PC-3 (cell line): ENCODE results near the gene MRC1. TPM values are rescaled to one million over a fixed set of nuclear protein-coding genes. Genes with fewer than 3 reads are reported as not detected.

Source experiments
- ATAC-seq: fragments of 200-7000 bp; cut with Tn5 transposase; 2 replicates; pipeline ENCODE4 v1.9.1; 2020; ENCODE audit warnings: mild to moderate bottlenecking, moderate library complexity
- BruUV-seq: library from RNA; stranded (reverse); fragments of 400-500 nt; replicated peaks from 2 replicates; lab custom pipeline; 2021; lab: Mats Ljungman, UMichigan
- CTCF ChIA-PET: fragments of 300-600 bp; sonication (Branson Sonifier 250); formaldehyde crosslinking; loops from one replicate; lab custom pipeline; 2022; ENCODE audit warnings: antibody characterized with exemption; lab: Charles Lee
- POLR2A ChIA-PET: fragments of 300-600 bp; sonication (Branson Sonifier 250); formaldehyde crosslinking; loops from one replicate; lab custom pipeline; 2022; ENCODE audit warnings: antibody characterized with exemption; ENCODE audit not compliant: unreplicated experiment; lab: Charles Lee
- DNase-seq: peaks from one replicate; pipeline ENCODE4 v3.0.0-alpha.2; 2015
- H2AFZ ChIP-seq: fragments of 300-600 bp; sonication (generic); 2 replicates; pipeline ENCODE4 v1.6.0; 2016; ENCODE audit warnings: antibody characterized with exemption, low read length
- H3F3A ChIP-seq: fragments of 300-600 bp; sonication (generic); one replicate; pipeline ENCODE4 v1.6.0; 2017; ENCODE audit warnings: antibody characterized with exemption, low read length, control low read depth, mild to moderate bottlenecking; ENCODE audit not compliant: unreplicated experiment
- H3K27ac ChIP-seq: fragments of 300-600 bp; sonication (generic); 2 replicates; pipeline ENCODE4 v1.5.1; 2016; ENCODE audit warnings: mild to moderate bottlenecking, low read length
- H3K27me3 ChIP-seq: fragments of 300-600 bp; sonication (generic); 2 replicates; pipeline ENCODE4 v1.6.1; 2016; ENCODE audit warnings: low read length, mixed read lengths
- H3K36me3 ChIP-seq: fragments of 300-600 bp; sonication (generic); 2 replicates; pipeline ENCODE4 v1.6.1; 2016; ENCODE audit warnings: low read depth, mixed run types, low read length, mixed read lengths
- H3K4me1 ChIP-seq: fragments of 300-600 bp; sonication (generic); 2 replicates; pipeline ENCODE4 v1.5.1; 2016; ENCODE audit warnings: low read length; ENCODE audit not compliant: insufficient read depth
- H3K4me2 ChIP-seq: fragments of 300-600 bp; sonication (generic); 2 replicates; pipeline ENCODE4 v1.6.0; 2016; ENCODE audit warnings: low read length
- H3K4me3 ChIP-seq: fragments of 300-600 bp; sonication (generic); 2 replicates; pipeline ENCODE4 v1.5.1; 2016; ENCODE audit warnings: mild to moderate bottlenecking, low read length, mixed read lengths
- H3K79me2 ChIP-seq: fragments of 300-600 bp; sonication (generic); 2 replicates; pipeline ENCODE4 v1.6.1; 2017; ENCODE audit warnings: low read length, mixed read lengths
- H3K9ac ChIP-seq: fragments of 300-600 bp; sonication (generic); 2 replicates; pipeline ENCODE4 v1.6.0; 2016; ENCODE audit warnings: mild to moderate bottlenecking, low read length
- H3K9me2 ChIP-seq: fragments of 300-600 bp; sonication (generic); replicated peaks from 2 replicates; pipeline ENCODE4 v1.6.1; 2016; ENCODE audit warnings: mixed run types, low read length, mixed read lengths
- H3K9me3 ChIP-seq: fragments of 300-600 bp; sonication (generic); 2 replicates; pipeline ENCODE4 v1.6.1; 2016; ENCODE audit warnings: low read length, mixed read lengths
- H4K20me1 ChIP-seq: fragments of 300-600 bp; sonication (generic); 2 replicates; pipeline ENCODE4 v1.6.1; 2016; ENCODE audit warnings: low read length, mixed read lengths
- EZH2 ChIP-seq: fragments of 300-600 bp; sonication (generic); IDR thresholded peaks from one replicate; pipeline ENCODE4 v1.6.1; 2017; ENCODE audit warnings: antibody characterized with exemption, mild to moderate bottlenecking, low read length; ENCODE audit not compliant: unreplicated experiment
- EZH2phosphoT487 ChIP-seq: fragments of 300-600 bp; sonication (generic); IDR thresholded peaks from 2 replicates; pipeline ENCODE4 v1.6.1; 2018; ENCODE audit warnings: mild to moderate bottlenecking, antibody characterized with exemption, low read length, borderline replicate concordance
- intact Hi-C: fragments of 100-400 bp; cut with micrococcal nuclease; formaldehyde crosslinking; loops from 2 replicates; pipeline ENCODE4 v1.9.0; 2023
- total RNA-seq: library from RNA; depleted of rRNA; stranded (reverse); fragments of >200 nt; gene quantifications from 2 replicates; pipeline ENCODE4 v1.2.3, GENCODE V29; 2014
- TF ChIP-seq, protein P1 (sequence below): fragments of 300-600 bp; sonication (generic); conservative IDR thresholded peaks from 2 replicates; pipeline ENCODE4 v1.5.1; 2017; ENCODE audit warnings: antibody characterized with exemption, low read depth, mild to moderate bottlenecking, low read length

The MRC1 gene
- total RNA-seq, 1 experiment from 2014 or later = not detected

DNA sequence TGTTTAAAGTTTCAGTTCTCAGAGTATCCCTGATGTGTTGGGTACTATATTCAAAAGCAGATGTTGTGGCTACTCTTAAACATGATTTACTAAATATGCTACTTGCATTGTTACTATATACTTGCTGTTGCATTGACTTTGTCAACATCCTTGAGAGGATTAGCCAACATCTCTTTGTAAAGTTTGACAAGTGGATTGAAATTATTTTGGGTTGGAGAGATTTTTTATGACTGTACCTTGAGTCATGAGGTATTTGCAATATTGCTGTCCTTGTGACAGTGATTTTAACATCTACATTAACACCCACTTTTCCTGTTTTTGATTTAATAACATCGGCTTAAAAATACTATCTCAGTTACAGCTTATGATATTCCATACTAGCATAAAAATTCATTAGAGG is 31.9 kb downstream of the MRC1 start:
- TF ChIP-seq, protein P1, sequence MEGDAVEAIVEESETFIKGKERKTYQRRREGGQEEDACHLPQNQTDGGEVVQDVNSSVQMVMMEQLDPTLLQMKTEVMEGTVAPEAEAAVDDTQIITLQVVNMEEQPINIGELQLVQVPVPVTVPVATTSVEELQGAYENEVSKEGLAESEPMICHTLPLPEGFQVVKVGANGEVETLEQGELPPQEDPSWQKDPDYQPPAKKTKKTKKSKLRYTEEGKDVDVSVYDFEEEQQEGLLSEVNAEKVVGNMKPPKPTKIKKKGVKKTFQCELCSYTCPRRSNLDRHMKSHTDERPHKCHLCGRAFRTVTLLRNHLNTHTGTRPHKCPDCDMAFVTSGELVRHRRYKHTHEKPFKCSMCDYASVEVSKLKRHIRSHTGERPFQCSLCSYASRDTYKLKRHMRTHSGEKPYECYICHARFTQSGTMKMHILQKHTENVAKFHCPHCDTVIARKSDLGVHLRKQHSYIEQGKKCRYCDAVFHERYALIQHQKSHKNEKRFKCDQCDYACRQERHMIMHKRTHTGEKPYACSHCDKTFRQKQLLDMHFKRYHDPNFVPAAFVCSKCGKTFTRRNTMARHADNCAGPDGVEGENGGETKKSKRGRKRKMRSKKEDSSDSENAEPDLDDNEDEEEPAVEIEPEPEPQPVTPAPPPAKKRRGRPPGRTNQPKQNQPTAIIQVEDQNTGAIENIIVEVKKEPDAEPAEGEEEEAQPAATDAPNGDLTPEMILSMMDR = no peak
- TF ChIP-seq EZH2 = no peak
- TF ChIP-seq EZH2phosphoT487 = no peak
- Histone ChIP-seq H3K9me3 (no peaks in the 10 kb centered on the region), H3K36me3 (no peaks in the 10 kb centered on the region), H3K79me2 (no peaks in the 10 kb centered on the region), H3F3A (no peaks in the 10 kb centered on the region), H3K27me3 (no peaks in the 10 kb centered on the region), H3K4me3 (no peak overlapping the region), H3K9ac (no peak overlapping the region), H2AFZ (no peak overlapping the region), H3K27ac (no peak overlapping the region), H3K9me2 (no peaks in the 10 kb centered on the region), H3K4me2 (no peak overlapping the region), H3K4me1 (peaks cover 16% of the 10 kb centered on the region), H4K20me1 (no peaks in the 10 kb centered on the region)
- ATAC-seq (peak; percentile 38), DNase-seq (peak; percentile 51)
- ChIA-PET POLR2A (no interaction called here), CTCF (no interaction called here)
- BruUV-seq = no TSS peak
- intact Hi-C loops = no loop called here

DNA sequence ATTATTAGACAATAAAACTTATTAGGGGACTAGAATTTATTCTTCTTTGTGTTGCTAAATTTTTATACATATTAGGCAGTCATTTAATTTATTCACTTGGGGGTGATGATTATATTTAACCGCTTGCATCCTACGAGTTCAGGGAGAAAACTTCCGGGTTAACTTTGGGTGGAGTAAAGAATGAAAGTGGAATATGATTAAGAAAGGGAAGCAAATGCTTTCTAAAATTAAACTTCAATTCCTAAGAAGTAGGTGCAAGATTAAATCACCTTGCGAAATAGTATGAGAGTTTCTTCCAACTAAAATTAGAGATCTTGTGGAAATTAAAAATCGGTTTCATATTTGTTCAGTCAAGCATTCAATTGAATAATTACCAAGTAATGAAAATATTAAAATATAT is 33.5 kb downstream of the MRC1 start:
- Histone ChIP-seq H3K4me2 (no peak overlapping the region), H3K36me3 (no peaks in the 10 kb centered on the region), H3K9ac (no peak overlapping the region), H2AFZ (no peak overlapping the region), H4K20me1 (no peaks in the 10 kb centered on the region), H3K27me3 (no peaks in the 10 kb centered on the region), H3K9me3 (no peaks in the 10 kb centered on the region), H3K4me3 (no peak overlapping the region), H3K9me2 (no peaks in the 10 kb centered on the region), H3F3A (no peaks in the 10 kb centered on the region), H3K79me2 (no peaks in the 10 kb centered on the region), H3K4me1 (peaks cover 9% of the 10 kb centered on the region), H3K27ac (no peak overlapping the region)
- TF ChIP-seq EZH2 = no peak
- no peak for TF ChIP-seq EZH2phosphoT487
- TF ChIP-seq, protein P1 = no peak
- DNase-seq (no peak), ATAC-seq (no peak)
- ChIA-PET CTCF (no interaction called here), POLR2A (no interaction called here)
- intact Hi-C loops = no loop called here
- BruUV-seq = no TSS peak

DNA sequence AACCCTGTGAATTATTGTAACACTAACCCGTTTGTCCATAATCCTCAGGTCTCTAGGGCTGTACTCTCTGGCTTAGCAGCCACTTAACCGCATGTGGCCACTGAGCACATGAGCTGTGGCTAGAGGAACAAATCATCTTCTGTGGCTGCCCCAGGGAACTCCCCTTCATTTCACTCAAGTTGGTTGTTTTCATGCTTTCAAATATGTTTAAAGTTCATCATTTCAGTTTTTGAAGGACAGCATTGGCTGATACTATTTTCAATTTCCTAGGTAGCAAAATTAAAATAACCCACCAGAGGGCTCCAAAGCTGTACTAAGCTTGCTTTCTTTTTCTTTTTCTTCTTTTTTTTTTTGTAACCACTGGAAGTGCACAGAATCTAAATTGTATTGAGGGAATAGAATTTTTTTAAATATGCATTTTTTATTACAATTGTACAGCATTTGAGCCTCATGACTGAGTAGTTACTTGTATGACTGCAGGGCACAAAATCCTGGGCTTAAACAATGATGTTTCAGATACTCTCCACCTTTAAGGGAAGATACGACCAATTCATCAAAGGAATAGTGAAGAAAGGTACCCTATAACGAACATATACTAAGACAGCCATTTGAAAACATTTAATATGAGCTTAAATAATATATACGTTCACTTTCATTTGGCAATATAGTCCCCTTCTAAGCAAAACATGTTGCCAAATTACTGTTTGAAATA is 38.6 kb downstream of the MRC1 start:
- no TSS peak for BruUV-seq
- Histone ChIP-seq H3K27me3 (no peaks in the 10 kb centered on the region), H3K9me2 (no peaks in the 10 kb centered on the region), H4K20me1 (no peaks in the 10 kb centered on the region), H3F3A (no peaks in the 10 kb centered on the region), H3K4me3 (no peak overlapping the region), H3K27ac (no peak overlapping the region), H2AFZ (no peak overlapping the region), H3K4me1 (no peaks in the 10 kb centered on the region), H3K9ac (no peak overlapping the region), H3K9me3 (no peaks in the 10 kb centered on the region), H3K36me3 (no peaks in the 10 kb centered on the region), H3K4me2 (no peak overlapping the region), H3K79me2 (no peaks in the 10 kb centered on the region)
- CTCF ChIA-PET = interaction anchor here (0.7 kb wide), 1 partner anchor 57 kb away, joined by 3 read pairs; no protein-coding TSS in a partner anchor
- intact Hi-C loops = loop anchor here (1.0 to 5.0 kb wide), 3 partner anchors 25 to 370 kb away; no protein-coding TSS in a partner anchor
- ATAC-seq (no peak), DNase-seq (peak; percentile 30)
- TF ChIP-seq EZH2phosphoT487 = no peak
- TF ChIP-seq, protein P1 = peak; percentile 49; the same call in 1 of the 2 replicates
- POLR2A ChIA-PET = interaction anchor here (0.6 kb wide), 1 partner anchor 23 kb away, joined by 7 read pairs; no protein-coding TSS in a partner anchor
